Testis (tissue), 3 donors: ENCODE results near the gene IREB2. TPM values are rescaled to one million over a fixed set of nuclear protein-coding genes. Genes with fewer than 3 reads are reported as not detected.

Experiments
- DNase-seq: peaks from one replicate; pipeline ENCODE4 v3.0.0-alpha.2; 2019
- H3K27ac ChIP-seq, 2 donors: fragments of 200-600 bp; sonication (generic); one replicate each; pipeline ENCODE4 v1.5.1; 2019
- H3K27me3 ChIP-seq: fragments of 200-600 bp; sonication (generic); one replicate; pipeline ENCODE4 v1.5.1; 2019
- H3K36me3 ChIP-seq: fragments of 200-600 bp; sonication (generic); one replicate; pipeline ENCODE4 v1.5.1; 2017; ENCODE audit warnings: low read depth; ENCODE audit errors: missing control alignments
- H3K4me1 ChIP-seq: fragments of 200-600 bp; sonication (generic); one replicate; pipeline ENCODE4 v1.5.1; 2019
- H3K4me3 ChIP-seq, 2 donors: fragments of 200-600 bp; sonication (generic); one replicate each; pipeline ENCODE4 v1.5.1; 2017 to 2019
- H3K9me3 ChIP-seq: fragments of 200-600 bp; sonication (generic); one replicate; pipeline ENCODE4 v1.5.1; 2017
- POLR2A ChIP-seq: fragments of 450-650 bp; IDR thresholded peaks from one replicate; pipeline ENCODE4 v1.6.1; 2017; ENCODE audit warnings: antibody characterized with exemption, mild to moderate bottlenecking, moderate library complexity
- WGBS, 2 donors: methylation state at CpG; one replicate each; pipeline ENCODE4 v1.1.5; 2018; 5-methylcytosine and 5-hydroxymethylcytosine counted together
- intact Hi-C: fragments of 100-400 bp; cut with DNase I; formaldehyde crosslinking; loops from one replicate; pipeline ENCODE4 v1.15.1; 2023; ENCODE audit warnings: low total_unique reads
- polyA plus RNA-seq: library from polyadenylated mRNA; stranded (reverse); fragments of 350-450 nt; fragmentation: Illumina TruSeq; extraction: RNeasy Lipid Tissue Mini Kit (QIAGEN cat#74804); gene quantifications from one replicate; pipeline ENCODE4 v1.2.3, GENCODE V29; 2014; ENCODE audit warnings: low read depth, low replicate concordance; ENCODE audit not compliant: insufficient read depth
- total RNA-seq, 2 donors: library from RNA; depleted of rRNA; stranded (reverse); fragments of >200 nt; gene quantifications; one replicate each; pipeline ENCODE4 v1.2.3, GENCODE V29; 2016
- TF ChIP-seq, protein P1 (sequence below), 3 experiments: fragments of 450-650 bp in 2 of 3; fragments of 200-600 bp in 1 of 3; sonication (generic) in 1 of 3; IDR thresholded peaks; one replicate each; pipeline ENCODE4 v1.5.1; 2016 to 2019; ENCODE audit warnings: antibody characterized with exemption in 3 of 3, mild to moderate bottlenecking in 2 of 3, moderate library complexity in 1 of 3

Gene IREB2
- total and polyA plus RNA-seq, 3 donors from 2014 or later: 43.1 to 69.0 (median 52.3) TPM

GRCh38 chr15:78390242-78390641 lies 47.8 kb upstream of the IREB2 start:
- TF ChIP-seq, protein P1, sequence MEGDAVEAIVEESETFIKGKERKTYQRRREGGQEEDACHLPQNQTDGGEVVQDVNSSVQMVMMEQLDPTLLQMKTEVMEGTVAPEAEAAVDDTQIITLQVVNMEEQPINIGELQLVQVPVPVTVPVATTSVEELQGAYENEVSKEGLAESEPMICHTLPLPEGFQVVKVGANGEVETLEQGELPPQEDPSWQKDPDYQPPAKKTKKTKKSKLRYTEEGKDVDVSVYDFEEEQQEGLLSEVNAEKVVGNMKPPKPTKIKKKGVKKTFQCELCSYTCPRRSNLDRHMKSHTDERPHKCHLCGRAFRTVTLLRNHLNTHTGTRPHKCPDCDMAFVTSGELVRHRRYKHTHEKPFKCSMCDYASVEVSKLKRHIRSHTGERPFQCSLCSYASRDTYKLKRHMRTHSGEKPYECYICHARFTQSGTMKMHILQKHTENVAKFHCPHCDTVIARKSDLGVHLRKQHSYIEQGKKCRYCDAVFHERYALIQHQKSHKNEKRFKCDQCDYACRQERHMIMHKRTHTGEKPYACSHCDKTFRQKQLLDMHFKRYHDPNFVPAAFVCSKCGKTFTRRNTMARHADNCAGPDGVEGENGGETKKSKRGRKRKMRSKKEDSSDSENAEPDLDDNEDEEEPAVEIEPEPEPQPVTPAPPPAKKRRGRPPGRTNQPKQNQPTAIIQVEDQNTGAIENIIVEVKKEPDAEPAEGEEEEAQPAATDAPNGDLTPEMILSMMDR (IDR thresholded peaks at IDR 0.05): no peak
- TF ChIP-seq POLR2A: no peak
- Histone ChIP-seq H3K4me3 (no peak overlapping the region), H3K27me3 (no peaks in the 10 kb centered on the region), H3K36me3 (no peaks in the 10 kb centered on the region), H3K4me1 (peaks cover 4% of the 10 kb centered on the region), H3K9me3 (no peaks in the 10 kb centered on the region), H3K27ac (no peak overlapping the region)
- DNase-seq: no peak
- WGBS, 2 donors: 91 to 97% methylated on average over 1 of the region's 1 CpG
- intact Hi-C loops: no loop called here

DNA sequence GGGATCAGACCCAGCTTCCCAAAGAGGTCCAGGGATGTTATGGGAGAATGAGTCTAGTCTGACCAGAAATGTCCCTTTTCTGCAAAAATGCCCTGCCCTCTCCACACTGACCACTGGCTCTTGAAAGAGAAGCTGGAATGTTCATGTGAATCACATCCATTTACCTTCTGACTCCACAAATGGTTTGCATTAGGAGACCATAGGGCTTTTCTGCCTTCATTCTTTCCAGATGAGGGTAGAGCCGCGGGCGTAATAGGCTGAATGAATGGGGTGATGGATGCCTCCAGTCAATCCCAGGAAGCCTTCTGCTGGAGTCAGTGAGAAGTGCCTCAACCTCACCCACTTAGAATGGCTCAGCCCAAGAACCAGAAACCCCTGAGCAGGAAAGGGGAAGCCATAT lies 47.2 kb upstream of the IREB2 start:
- WGBS, 2 donors: 93 to 97% methylated on average over 3 of the region's 3 CpGs
- Histone ChIP-seq H3K27me3 (no peaks in the 10 kb centered on the region), H3K36me3 (no peaks in the 10 kb centered on the region), H3K9me3 (no peaks in the 10 kb centered on the region), H3K4me3 (no peak overlapping the region), H3K4me1 (peaks cover 4% of the 10 kb centered on the region), H3K27ac (no peak overlapping the region)
- no peak for DNase-seq
- intact Hi-C loops: no loop called here
- TF ChIP-seq POLR2A: no peak

DNA sequence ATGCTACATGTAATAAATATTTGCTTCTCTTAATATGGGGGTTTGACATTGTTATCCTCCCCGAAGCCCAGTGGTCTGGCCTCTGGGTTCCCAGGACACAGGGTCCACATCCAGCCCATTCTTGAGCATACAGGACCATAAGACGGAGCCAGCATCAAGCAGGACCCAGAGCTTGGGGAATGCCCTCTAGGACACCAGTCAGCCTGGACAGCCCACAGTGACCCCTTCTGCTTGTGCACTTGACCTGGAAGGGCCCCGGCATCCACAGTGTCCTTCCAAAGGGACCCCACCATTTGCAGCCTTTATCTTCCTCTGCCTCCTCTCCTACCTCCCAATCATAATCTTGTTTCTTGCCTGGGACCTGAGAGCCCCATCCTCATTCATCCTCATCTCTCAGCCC lies 46.2 kb upstream of the IREB2 start:
- intact Hi-C loops: no loop called here
- no peak for TF ChIP-seq POLR2A
- TF ChIP-seq, protein P1 (IDR thresholded peaks at IDR 0.05): no peak
- H3K27ac ChIP-seq: no peak overlapping the region
- DNase-seq: no peak
- 89 to 100% methylated on average over 3 of the region's 3 CpGs for WGBS, 2 donors
- H3K27me3 ChIP-seq: no peaks in the 10 kb centered on the region
- H3K36me3 ChIP-seq: no peaks in the 10 kb centered on the region
- peaks cover 4% of the 10 kb centered on the region for H3K4me1 ChIP-seq
- H3K4me3 ChIP-seq: no peak overlapping the region
- H3K9me3 ChIP-seq: no peaks in the 10 kb centered on the region

- Histone ChIP-seq H3K4me1 (peaks cover 2% of the 10 kb centered on the region), H3K36me3 (no peaks in the 10 kb centered on the region), H3K4me3 (no peak overlapping the region), H3K27ac (no peak overlapping the region), H3K9me3 (no peaks in the 10 kb centered on the region), H3K27me3 (no peaks in the 10 kb centered on the region)
- no peak for TF ChIP-seq POLR2A
- TF ChIP-seq, protein P1 (IDR thresholded peaks at IDR 0.05): no peak
- 80 to 83% methylated on average over 3 to 4 of the region's 4 CpGs for WGBS, 2 donors
- intact Hi-C loops: no loop called here
- DNase-seq: no peak
Measured at GRCh38 chr15:78392430-78392829, 45.6 kb upstream of the IREB2 start.

DNA sequence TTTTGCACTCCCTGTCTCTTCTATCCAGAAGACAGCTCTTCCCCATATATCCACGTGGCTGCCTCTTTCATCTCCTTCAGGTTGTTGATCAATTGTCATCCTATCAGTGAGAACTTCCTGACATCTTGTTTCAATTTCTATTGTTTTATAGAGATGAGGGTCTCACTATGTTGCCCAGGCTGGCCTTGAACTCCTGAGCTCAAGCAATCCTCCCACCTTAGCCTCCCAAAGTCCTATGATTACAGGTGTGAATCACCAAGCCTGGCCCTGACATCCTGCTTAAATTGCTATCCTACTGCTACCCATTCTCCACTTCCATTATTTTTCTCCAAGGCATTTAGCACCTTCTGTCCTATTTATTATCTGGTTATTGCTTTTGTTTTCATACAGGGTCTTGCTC lies 44.9 kb upstream of the IREB2 start:
- WGBS, 2 donors: 73 to 89% methylated on average over 1 of the region's 1 CpG
- H3K27me3 ChIP-seq: no peaks in the 10 kb centered on the region
- no peaks in the 10 kb centered on the region for H3K4me1 ChIP-seq
- no peak for TF ChIP-seq POLR2A
- TF ChIP-seq, protein P1 (IDR thresholded peaks at IDR 0.05): no peak
- DNase-seq: no peak
- H3K4me3 ChIP-seq: no peak overlapping the region
- no peak overlapping the region for H3K27ac ChIP-seq
- no peaks in the 10 kb centered on the region for H3K36me3 ChIP-seq
- H3K9me3 ChIP-seq: no peaks in the 10 kb centered on the region
- intact Hi-C loops: no loop called here
